ENCODE measurements around the gene HS3ST4.

HS3ST4 gene

DNA sequence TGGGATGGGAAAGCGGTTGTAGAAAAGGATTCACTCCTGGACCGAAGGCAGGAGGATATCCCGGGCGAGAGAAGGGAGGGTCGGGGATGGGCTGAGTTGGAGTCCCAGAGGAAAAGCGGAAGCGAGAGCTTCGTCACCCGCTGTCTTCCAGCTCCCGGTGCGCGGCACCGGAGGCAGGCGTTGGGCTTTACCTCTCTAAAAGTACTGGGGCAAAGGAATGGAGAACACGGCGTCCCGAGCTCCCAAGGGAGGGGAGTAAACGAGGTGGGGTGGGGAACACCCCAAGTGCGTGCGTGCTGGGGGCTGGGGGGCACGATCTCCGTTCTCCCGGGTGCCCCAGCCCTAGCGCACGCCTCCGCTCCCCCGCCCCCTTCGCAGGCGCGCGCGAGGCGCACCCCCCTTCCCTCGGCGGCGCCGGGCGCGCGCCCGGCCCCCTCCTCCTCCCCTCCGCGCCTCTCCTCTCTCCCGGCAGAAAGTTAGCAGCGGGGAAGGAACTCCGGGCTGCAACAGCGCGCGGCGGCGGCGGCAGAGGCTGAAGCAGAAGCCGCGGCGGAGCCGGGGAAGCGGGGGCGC lies at the start of gene HS3ST4:
Gene HS3ST4, plus strand, starts transcription at position 441 of the 573 bp plus-strand sequence.
- no peak for DNase-seq (ENCODE audit: low read depth)

DNA sequence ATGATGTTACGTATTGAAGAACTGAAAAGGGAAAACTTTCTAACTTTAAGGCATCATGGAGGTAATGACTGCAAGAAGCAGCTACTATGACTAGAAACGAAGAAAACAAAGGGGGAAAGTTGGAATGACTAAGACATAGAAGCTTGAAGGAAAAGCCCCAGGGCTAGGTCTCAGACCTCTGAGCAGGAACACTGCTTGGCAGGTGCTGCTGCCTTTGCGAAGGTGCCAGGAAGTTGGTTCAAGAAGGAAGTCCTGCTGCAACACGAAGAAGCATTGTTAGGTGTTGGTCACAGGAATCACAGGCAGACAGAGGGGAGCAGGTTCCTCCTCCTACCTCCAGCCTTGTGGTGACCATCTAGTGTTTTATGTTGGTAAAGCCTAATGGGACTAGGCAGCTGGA lies 48.1 kb upstream of the HS3ST4 start:
- DNase-seq (ENCODE audit: low read depth), result no peak

DNA sequence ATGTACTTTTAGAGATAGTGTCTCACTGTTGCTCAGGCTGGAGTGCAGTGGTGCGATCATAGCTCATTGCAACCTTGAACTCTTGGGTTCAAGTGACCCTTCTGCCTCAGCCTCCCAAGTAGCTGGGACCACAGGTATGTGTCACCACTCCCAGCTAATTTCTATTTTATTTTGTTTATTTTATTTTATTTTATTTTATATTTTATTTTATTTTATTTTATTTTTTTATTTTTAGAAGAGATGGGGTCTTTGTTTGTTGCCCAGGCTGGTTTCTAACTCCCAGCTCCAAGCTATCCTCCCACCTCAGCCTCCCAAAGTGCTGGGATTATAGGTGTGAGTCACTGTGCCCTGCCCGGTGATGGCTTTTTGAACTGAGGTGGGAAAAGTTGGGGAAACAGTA lies 35.1 kb upstream of the HS3ST4 start:
- DNase-seq (ENCODE audit: low read depth), result no peak

DNA sequence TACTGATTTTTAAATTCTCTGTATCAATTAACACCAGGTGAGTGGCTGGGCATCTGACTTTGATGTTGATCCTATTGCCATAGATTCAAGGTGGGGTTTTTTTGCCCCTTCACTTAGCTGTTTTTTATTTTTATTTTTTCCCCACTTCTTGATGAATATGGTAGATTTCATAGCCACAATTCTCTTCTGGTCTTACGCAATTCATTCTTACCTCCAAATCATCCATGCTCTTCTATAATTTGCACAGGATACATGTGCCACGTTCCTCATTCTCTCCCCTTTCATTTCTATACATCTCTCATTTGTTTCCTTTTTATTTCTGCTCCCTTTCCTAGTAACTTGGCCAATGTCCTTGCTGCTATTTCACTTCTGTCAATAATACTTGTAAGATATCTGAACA lies 14.9 kb upstream of the HS3ST4 start:
- no peak for DNase-seq (ENCODE audit: low read depth)

DNA sequence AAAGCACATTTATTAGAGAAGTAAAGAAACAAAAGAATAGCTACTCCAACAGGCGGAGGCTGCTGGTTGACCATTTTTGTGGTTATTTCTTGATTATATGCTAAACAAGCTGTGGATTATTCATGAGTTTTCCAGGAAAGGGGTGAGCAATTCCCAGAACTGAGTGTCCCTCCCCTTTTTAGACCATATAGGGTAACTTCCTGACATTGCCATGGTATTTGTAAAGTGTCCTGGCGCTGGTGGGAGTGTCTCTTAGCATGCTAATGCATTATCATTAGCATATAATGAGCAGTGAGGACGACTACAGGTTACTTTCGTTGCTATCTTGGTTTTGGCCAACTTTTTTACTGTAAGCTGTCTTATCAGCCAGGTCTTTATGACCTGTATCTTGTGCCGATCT lies 12.2 kb upstream of the HS3ST4 start:
- no peak for DNase-seq (ENCODE audit: low read depth)

DNA sequence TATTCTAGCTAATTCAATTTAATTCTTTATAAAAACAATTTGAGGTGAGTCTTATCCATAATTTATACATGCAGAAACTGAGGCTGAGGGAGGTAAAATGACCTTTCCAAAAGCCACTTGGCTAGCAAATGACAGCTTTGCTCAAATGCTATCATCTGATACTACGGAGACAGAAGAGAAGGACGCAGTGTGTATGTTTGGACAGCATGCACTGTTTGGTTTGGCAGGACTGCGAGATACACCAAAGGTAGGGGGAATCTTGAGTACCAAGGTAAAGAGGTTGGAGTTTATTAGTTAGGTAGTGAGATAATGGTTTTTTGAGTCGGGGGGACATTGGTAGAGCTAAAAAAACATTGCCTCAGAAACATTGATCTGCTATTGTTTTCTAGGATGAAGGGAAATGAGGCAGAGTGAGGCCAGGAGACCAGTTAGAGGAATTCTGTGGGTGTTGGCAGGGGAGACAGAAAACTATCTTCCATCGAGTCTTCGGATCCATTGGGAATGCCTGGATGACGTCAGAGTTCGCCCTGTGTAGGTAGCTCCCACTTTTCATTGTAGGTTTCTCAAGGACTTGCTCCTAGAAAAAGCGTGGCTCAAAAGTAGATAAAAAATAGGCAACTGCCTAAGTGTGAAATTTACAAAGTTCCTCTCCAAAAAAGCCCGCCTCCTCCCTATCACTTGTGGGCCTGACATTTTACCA lies 2.5 kb upstream of the HS3ST4 start:
- no peak for DNase-seq (ENCODE audit: low read depth)

DNA sequence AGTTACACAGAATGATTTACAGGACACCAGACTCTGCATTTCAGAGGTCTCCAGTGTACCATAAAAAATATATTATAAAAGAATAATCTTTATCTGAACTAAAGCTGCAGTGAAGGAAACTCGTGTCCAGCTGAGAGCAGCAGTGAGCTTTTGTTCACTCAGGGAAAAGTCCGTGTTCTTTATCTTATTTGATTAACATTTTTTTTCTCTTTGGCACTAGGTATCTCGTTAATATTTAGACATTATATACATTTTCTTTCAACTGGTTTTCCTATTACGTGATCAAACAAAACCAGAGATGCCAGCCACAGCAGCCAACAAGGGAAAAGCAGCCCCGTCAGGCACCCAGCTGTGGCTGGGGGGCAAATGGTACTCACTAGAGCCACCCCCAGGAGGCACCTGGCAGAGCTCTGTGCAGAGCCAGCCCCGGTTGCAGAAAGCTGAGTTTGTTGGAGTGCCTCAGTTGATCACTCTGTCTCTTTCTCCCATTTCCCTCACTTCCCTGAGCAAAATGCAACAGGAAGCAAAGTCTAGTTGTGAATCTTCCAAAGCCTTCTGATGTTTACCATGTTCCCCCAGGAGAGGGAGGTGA lies 1.1 kb upstream of the HS3ST4 start:
- no peak for DNase-seq (ENCODE audit: low read depth)

DNA sequence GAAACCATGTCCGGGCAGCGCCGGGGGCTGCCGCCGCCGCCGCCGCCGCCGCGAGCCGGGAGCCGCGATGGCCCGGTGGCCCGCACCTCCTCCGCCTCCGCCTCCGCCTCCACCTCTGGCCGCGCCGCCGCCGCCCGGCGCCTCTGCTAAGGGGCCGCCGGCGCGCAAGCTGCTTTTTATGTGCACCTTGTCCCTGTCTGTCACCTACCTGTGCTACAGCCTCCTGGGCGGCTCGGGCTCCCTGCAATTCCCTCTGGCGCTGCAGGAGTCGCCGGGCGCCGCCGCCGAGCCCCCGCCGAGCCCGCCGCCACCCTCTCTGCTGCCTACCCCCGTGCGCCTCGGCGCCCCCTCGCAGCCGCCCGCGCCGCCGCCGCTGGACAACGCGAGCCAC lies 587 bp downstream of the HS3ST4 start:
- DNase-seq (ENCODE audit: low read depth), result no peak

DNA sequence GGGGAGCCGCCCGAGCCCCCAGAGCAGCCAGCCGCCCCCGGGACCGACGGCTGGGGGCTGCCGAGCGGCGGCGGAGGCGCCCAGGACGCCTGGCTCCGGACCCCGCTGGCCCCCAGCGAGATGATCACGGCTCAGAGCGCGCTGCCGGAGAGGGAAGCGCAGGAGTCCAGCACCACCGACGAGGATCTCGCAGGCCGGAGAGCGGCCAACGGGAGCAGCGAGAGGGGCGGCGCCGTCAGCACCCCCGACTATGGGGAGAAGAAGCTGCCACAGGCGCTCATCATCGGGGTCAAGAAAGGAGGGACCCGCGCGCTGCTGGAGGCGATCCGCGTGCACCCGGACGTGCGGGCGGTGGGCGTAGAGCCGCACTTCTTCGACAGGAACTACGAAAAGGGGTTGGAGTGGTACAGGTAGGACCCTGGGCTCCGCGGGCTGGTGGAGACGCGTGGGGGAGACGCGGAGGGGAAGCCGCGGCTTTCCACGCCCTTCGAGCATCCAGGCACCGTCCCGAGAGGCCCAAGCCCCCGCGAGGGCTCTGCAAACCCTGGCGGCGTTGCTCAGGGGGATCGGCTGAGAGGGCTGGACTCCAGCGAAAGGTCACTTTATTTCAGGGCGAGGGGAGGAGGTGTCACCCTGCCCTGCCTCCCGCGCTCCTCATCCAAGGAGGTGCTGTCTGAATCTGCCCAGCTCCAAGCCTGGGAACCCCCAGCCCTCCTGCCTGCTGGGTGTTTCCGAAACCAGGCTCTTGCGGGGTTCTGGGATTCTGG lies 1.2 kb downstream of the HS3ST4 start:
- no peak for DNase-seq (ENCODE audit: low read depth)

DNA sequence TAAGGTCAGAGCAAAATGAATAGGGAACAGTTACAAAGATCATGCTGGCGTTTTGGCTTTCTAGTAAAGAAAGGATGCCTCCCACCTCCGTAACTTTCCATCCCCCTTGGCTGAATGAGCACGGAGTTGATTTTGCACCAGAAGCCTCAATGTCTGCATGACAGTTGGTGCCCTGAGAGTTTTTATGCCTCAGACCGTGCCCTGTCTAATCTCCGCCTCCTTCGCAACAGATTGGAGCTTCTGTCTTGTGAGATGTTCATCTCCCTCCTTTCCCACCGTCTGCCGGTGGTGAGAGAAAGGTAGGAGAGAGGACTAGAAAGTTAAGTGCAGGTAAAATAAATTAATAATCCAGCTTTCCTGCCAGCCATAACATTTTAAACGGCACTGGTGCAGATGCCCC lies 1.9 kb downstream of the HS3ST4 start:
- no peak for DNase-seq (ENCODE audit: low read depth)

DNA sequence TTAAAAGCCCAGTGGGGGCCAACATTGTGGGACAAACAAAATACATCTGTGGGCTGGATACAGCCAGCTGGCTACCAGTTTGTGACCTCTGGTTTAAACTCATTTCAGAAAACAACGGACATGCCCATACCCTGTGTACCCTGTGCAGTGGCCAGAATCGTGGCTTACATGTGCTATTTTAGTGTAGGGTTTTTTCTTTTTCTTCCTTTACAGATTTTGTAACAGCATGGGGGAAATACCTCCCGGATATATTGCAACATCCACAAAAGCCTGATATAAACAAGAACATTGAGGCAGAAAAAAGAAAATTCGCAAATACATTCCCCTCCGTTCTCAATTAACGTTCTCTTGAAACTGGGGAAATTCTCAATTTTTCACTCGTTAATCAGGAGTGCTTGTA lies 7.3 kb downstream of the HS3ST4 start:
- DNase-seq (ENCODE audit: low read depth), result no peak

DNA sequence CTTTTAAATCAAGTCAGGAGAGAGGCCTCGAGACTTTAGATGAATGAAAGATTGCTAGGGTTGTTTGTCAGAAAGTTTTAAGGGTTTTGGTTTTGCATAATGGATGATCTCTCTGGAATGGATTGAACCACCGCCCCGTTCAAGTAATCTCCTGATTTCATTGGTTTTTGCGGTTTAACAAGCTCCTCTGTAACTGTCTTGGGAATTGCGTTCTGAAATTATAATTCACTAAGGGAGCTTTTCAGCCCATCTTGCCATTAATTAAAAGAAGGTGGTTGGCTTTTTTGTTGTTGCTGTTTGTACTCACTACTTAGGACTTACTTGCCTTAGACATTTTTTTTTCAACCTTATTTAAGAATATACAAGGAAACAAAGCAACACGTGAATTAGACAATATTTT lies 8.8 kb downstream of the HS3ST4 start:
- no peak for DNase-seq (ENCODE audit: low read depth)

DNA sequence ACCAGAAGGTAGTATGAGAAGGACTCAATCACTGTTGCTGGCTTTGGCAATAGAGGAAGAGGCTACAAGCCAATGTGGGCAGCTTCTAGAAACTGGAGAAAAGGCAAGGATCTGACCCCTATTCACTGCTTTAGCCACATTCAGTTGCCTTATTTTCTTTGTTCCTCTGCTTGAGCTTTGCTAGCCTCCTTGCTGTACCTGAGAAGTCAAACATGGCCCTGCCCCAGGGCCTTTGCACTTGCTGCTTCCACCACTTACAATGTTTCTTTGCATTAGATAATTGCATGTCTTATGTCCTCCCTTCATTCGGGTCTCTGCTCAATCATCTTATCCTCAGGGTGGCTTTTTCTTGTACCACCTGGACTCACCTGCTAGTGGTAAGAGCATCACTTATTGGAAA lies 15.8 kb downstream of the HS3ST4 start:
- DNase-seq (ENCODE audit: low read depth), result no peak

DNA sequence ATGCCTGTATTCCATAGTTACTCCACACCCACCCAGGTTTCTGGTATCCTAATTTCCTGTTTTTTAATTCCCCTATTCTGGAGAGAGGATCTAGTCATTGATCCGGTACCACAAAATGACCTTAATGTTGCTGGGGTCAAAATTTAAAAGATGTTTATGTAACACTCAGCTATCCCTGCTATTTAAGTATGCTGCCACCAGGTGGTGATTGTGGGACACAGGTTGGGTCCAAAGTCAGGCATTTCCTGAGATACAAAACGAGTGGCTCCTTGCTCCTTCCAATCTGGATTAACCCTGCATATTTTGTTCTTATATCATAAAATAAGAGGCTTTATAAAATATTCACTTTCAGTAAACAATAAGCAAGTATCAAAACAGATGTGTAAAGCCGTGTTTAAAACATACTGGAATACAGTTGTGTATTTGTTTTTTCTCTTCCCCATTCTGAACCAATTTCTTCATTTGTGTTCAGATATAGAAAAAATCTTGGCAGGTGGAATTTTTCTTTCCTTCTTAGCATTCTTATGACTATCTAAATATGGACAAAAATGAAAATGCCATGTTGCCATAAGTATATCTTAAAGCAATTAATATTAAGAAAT lies 16.3 kb downstream of the HS3ST4 start:
- no peak for DNase-seq (ENCODE audit: low read depth)

DNA sequence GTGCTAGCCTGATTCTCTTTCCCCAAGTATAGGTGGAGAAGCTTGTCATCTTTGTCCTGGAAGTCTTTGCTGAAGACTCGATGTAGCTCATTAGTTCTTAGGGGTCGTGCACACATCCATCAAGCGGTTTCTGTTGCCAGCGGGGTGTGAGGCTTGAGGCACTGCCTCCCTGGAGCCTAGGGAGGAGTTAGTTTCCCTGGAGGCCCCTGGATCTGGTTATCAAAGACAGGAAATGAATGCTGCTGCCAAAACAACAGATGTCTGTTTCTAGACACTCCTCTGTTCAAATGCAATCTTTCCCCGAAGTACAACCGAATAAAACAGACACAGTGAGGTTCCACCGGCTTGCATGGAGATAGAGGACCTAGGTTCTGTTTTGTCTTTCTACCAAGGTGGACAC lies 17.5 kb downstream of the HS3ST4 start:
- no peak for DNase-seq (ENCODE audit: low read depth)

DNA sequence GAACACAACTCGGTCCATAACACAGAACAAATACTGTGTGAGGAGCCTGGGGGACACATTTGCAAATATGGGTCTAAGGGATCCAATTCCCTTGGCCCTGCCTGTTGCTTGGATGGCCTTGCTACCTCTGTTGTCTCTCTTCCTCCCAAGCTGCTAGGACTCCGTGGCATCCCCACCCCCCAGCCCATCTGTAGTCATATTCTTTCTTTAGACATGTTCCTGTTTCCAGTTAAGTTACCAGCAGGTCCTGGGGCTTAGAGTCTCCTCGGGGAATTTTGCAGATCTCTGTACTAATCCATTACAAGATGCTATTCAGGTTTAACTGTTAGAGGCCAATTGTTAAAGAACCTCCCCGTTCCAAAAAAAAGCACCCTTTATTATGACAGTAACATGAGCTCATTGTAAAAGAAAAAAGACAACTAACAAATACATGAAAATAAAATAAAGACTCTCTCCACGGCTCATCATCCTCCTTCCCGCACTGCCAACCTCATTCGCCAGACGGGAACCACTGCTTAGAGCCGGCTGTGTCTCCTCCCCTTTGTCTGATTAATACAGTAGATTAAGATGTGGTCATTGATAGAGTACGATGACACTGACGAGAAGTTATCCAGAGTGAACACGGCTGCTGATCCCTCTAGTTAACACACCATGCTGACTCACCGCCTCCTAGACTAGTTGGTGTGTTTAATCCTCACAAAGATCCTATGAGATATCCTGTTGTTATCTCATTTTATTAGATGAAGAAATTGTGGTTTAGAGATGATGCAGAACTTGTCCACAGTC lies 22.2 kb downstream of the HS3ST4 start:
- DNase-seq (ENCODE audit: low read depth), result no peak

DNA sequence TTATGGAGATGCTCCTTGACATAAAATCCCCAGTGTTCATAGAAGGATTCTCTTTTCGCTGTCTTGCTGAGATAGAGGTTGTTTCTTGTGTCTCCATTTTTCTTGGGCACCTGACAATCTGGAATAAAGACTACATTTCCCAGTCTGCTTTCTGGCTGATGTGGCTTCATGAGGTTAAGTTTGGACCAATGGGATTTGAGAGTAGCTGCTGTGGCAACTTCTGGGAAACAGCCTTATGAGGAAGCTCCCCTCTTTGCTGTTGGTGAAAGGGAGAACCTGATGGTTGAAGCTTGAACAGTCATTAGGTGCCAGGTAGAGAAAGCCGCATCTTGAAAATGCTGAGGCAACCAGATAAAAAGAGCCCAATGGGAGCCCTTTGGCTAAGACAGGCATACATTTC lies 24.4 kb downstream of the HS3ST4 start:
- DNase-seq (ENCODE audit: low read depth), result no peak

DNA sequence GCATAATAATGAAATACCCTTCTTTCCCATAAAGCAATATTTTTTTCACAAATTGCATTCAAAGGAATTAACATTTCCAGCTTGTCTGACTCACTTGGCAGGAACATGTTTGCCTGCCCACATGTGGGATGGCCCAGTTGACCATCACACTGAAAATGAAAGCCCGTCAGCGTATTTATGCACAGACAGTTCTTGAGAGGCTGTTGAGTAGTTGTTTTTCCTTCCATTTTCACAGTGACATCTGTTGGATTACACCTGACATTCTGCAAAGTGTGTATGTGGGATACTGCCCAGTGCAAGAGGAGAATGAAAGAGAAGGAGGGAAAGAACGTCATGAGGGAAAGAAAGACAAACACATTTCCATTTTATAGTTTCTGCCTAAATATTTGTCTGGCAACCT lies 29.7 kb downstream of the HS3ST4 start:
- DNase-seq (ENCODE audit: low read depth), result no peak

DNA sequence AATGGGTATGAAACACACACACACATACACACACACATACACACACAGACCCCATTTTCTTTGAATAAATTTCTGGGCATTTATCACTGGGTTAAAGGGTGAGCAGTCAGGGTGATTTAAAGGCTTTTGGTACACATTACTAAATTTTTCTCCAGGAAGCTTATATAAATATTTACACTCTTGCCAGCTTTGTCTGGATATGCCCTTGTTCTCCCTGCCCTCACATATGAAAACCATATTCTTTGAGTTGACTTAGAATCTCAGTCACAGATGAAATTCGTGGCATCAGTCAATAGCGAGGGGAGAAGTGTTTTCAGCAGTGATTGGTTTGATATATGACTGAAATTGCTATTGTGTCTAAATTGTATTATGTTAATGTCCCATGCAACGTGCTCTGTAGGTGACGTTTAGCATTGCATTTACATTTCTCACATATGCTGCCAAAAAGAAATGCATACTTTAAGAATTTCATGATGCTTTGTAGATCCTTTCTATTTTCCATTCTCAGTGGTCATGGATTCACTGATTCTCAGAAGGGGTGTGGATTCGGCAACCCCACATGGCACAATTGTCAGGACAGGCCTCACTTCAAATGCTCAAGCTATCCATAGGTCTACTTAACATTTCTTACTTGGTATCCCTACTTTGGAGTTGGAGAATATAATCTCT lies 34.8 kb downstream of the HS3ST4 start:
- no peak for DNase-seq (ENCODE audit: low read depth)

DNA sequence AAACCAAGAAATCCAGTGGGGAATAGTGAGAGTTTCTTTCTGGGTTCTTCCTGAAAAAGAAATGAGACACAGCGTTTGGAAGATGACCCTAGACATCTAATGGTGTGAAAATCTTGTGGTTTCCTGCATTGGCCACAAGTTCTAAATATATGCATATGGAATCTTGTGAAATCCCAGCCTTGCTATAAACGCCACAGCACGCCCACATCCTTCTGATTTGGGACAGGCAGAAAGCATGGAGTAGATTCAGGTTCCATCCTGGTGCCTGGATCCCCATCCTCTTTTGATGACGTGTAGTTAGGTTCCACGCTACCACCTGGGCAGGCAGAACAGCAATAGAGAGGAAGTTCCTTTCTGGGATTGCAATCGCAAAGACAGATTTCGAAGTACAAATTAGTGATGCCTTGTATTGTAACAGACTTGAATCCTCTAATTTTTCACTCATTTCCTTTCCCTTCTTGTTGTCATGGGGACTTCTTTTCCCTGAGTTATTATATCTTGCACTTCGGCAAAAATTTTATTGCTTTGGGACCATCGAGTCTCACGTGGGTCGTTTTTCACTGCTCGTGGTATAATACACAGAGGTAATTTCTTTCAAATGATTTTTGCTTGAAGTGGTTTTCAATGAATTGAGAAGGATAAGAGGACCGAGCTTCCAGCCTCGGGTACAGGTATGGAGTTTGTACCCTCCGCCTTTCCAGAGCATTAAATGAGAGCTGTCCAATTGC lies 37.6 kb downstream of the HS3ST4 start:
- no peak for DNase-seq (ENCODE audit: low read depth)

DNA sequence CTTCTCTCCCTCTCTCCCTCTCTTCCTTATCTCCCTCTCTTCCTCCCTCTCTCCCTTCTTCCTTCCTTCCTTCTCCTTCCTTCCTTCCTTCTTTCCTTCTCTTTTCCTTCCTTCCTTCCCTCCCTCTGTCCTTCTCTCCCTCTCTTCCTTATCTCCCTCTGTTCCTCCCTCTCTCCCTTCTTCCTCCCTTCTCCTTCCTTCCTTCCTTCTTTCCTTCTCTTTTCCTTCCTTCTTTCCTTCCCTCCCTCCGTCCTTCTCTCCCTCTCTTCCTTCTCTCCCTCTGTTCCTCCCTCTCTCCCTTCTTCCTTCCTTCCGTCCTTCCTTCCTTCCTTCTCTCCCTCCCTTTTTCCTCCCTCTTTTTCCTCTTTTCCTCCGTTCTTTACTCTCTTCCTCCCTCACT lies 38.6 kb downstream of the HS3ST4 start:
- DNase-seq (ENCODE audit: low read depth), result no peak

All from T-helper 22 cell (primary cell).